K562 (cell line): ENCODE measurements around the gene LHPP. TPM values are rescaled to one million over a fixed set of nuclear protein-coding genes. Genes with fewer than 3 reads are reported as not detected.

Experiments used
- ATAC-seq: fragments of 200-7000 bp; cut with Tn5 transposase; 3 replicates; pipeline ENCODE4 v1.9.1; 2020; ENCODE audit warnings: moderate library complexity
- BruUV-seq: library from RNA; stranded (reverse); fragments of 400-500 nt; replicated peaks from 2 replicates; lab custom pipeline; 2021; lab: Mats Ljungman, UMichigan
- CTCF ChIA-PET: fragments of 300-600 bp; formaldehyde crosslinking; extraction: SDS; loops from one replicate; lab custom pipeline; 2021; ENCODE audit warnings: low intra/inter-chr PET ratio; lab: Yijun Ruan, JAX
- POLR2A ChIA-PET: fragments of 300-600, 350-650 bp; sonication (Branson Sonifier 250); formaldehyde crosslinking; extraction: SDS; loops from one replicate; lab custom pipeline; 2021; ENCODE audit warnings: antibody characterized with exemption, inconsistent platforms; lab: Yijun Ruan, JAX
- DNase-seq, 4 experiments: peaks; one replicate each; pipeline versions ENCODE4 v3.0.0 to v3.0.0-alpha.2; 2011 to 2018; ENCODE audit warnings: low spot score in 3 of 4, mixed read lengths in 3 of 4; ENCODE audit errors: extremely low read depth in 1 of 4
- FAIRE-seq: peaks from 2 replicates; lab custom pipeline; 2011; peaks lifted over from hg19 to GRCh38; lab: Jason Lieb, UNC
- H2AFZ ChIP-seq: 2 replicates; pipeline ENCODE4 v1.6.0; 2011; ENCODE audit warnings: low read depth, low read length, control low read depth, inconsistent platforms
- H3K27ac ChIP-seq: fragments of 200-600 bp; 3 replicates; pipeline ENCODE4 v1.8.0; 2011; ENCODE audit warnings: low read depth, mild to moderate bottlenecking, control low read depth, inconsistent platforms, low read length, moderate library complexity, mixed read lengths; ENCODE audit errors: extremely low read depth
- H3K27me3 ChIP-seq, 2 experiments: fragments of 300-600 bp in 1 of 2; 2 replicates in 1 of 2; 3 replicates in 1 of 2; pipeline versions ENCODE4 v1.6.0 to v1.8.0; 2011; ENCODE audit warnings: inconsistent platforms in 2 of 2, low read length in 2 of 2, mild to moderate bottlenecking in 1 of 2, mixed read lengths in 1 of 2, moderate library complexity in 1 of 2; ENCODE audit not compliant: control insufficient read depth in 2 of 2, insufficient read depth in 2 of 2
- H3K36me3 ChIP-seq: fragments of 300-600 bp; 3 replicates; pipeline ENCODE4 v1.8.0; 2011; ENCODE audit warnings: mild to moderate bottlenecking, low read length, inconsistent platforms; ENCODE audit not compliant: control insufficient read depth, insufficient read depth
- H3K4me1 ChIP-seq, 2 experiments: fragments of 200-600 bp in 1 of 2; replicated peaks in 1 of 2; 2 replicates in 1 of 2; 3 replicates in 1 of 2; pipeline versions ENCODE4 v1.5.1 to v1.8.0; 2011; ENCODE audit warnings: inconsistent platforms in 2 of 2, low read length in 2 of 2, mild to moderate bottlenecking in 1 of 2, mixed read lengths in 1 of 2, moderate library complexity in 1 of 2; ENCODE audit not compliant: control insufficient read depth in 2 of 2, insufficient read depth in 2 of 2
- H3K4me2 ChIP-seq: 2 replicates; pipeline ENCODE4 v1.6.1; 2011; ENCODE audit warnings: low read length, control low read depth, inconsistent platforms, mixed read lengths; ENCODE audit not compliant: insufficient read depth
- H3K4me3 ChIP-seq: fragments of 200-600 bp; sonication (generic), shearing (Covaris generic); 2 replicates; pipeline ENCODE4 v1.5.1; 2016; ENCODE audit warnings: control low read depth, inconsistent platforms
- H3K79me2 ChIP-seq: fragments of 200-600 bp; 3 replicates; pipeline ENCODE4 v1.8.0; 2011; ENCODE audit warnings: low read length, inconsistent platforms; ENCODE audit not compliant: control insufficient read depth, insufficient read depth
- H3K9ac ChIP-seq, 2 experiments: 2 replicates each; pipeline versions ENCODE4 v1.6.0 to v1.6.1; 2011; ENCODE audit warnings: low read depth in 2 of 2, low read length in 2 of 2, control low read depth in 1 of 2, inconsistent platforms in 1 of 2, mild to moderate bottlenecking in 1 of 2, mixed read lengths in 1 of 2; ENCODE audit not compliant: insufficient read depth in 1 of 2
- H3K9me1 ChIP-seq: one replicate; pipeline ENCODE4 v1.6.0; 2011; ENCODE audit warnings: inconsistent platforms, mild to moderate bottlenecking, low read length, moderate library complexity; ENCODE audit not compliant: control insufficient read depth, insufficient read depth
- H3K9me3 ChIP-seq: replicated peaks from 2 replicates; pipeline ENCODE4 v1.5.1; 2011; ENCODE audit warnings: low read depth, low read length, inconsistent platforms; ENCODE audit not compliant: control insufficient read depth, insufficient read depth
- H4K20me1 ChIP-seq: replicated peaks from 2 replicates; pipeline ENCODE4 v1.6.1; 2011; ENCODE audit warnings: low read length, inconsistent platforms, mixed read lengths; ENCODE audit not compliant: control insufficient read depth, insufficient read depth
- CREB3L1 ChIP-seq: fragments of 450-650 bp; IDR thresholded peaks from 2 replicates; pipeline ENCODE4 v1.6.1; 2014; ENCODE audit warnings: low read depth, mild to moderate bottlenecking, moderate library complexity, borderline replicate concordance
- CXXC5 ChIP-seq: fragments of 250-450 bp; sonication (Bioruptor Pico); IDR thresholded peaks from 2 replicates; pipeline ENCODE4 v1.8.0; 2022; ENCODE audit warnings: inconsistent platforms, mild to moderate bottlenecking, moderate library complexity
- ELF4 ChIP-seq: fragments of 450-650 bp; formaldehyde crosslinking; IDR thresholded peaks from 2 replicates; pipeline ENCODE4 v1.4.0; 2022; ENCODE audit warnings: missing genetic modification characterization
- EP300 ChIP-seq: IDR thresholded peaks from 2 replicates; pipeline ENCODE4 v1.6.1; 2012; ENCODE audit warnings: low read length, improper control_type of control experiment
- ETS1 ChIP-seq: conservative IDR thresholded peaks from 2 replicates; pipeline ENCODE4 v1.6.1; 2011; ENCODE audit warnings: low read depth, mild to moderate bottlenecking, low read length; ENCODE audit not compliant: control insufficient read depth
- FIP1L1 ChIP-seq: fragments of 200-400 bp; formaldehyde crosslinking; IDR thresholded peaks from 2 replicates; pipeline ENCODE4 v1.6.1; 2018; ENCODE audit warnings: mild to moderate bottlenecking, low read depth, low read length; ENCODE audit not compliant: poor library complexity, severe bottlenecking
- HES1 ChIP-seq: fragments of 450-650 bp; IDR thresholded peaks from 2 replicates; pipeline ENCODE4 v1.6.1; 2016; ENCODE audit warnings: low read depth, mild to moderate bottlenecking, moderate library complexity
- HMGXB4 ChIP-seq: sonication (generic); formaldehyde crosslinking; IDR thresholded peaks from 2 replicates; pipeline ENCODE4 v1.8.1; 2023; ENCODE audit warnings: mild to moderate bottlenecking, missing genetic modification reagents
- NCOA4 ChIP-seq: fragments of 450-650 bp; IDR thresholded peaks from 2 replicates; pipeline ENCODE4 v1.6.1; 2018; ENCODE audit warnings: mild to moderate bottlenecking; ENCODE audit not compliant: partially characterized antibody
- PRPF4 ChIP-seq: fragments of 200-400 bp; formaldehyde crosslinking; IDR thresholded peaks from one replicate; pipeline ENCODE4 v1.6.1; 2017; ENCODE audit warnings: low read length, low read depth, mild to moderate bottlenecking; ENCODE audit not compliant: insufficient read depth, poor library complexity, severe bottlenecking
- RFX1 ChIP-seq: fragments of 450-650 bp; IDR thresholded peaks from 2 replicates; pipeline ENCODE4 v1.6.1; 2016; ENCODE audit warnings: mild to moderate bottlenecking, moderate library complexity
- SOX6 ChIP-seq: fragments of 450-650 bp; IDR thresholded peaks from 2 replicates; pipeline ENCODE4 v1.6.1; 2014; ENCODE audit warnings: mild to moderate bottlenecking
- SRF ChIP-seq, 2 experiments: fragments of 250-450, 450-650 bp in 1 of 2; sonication (Bioruptor Pico) in 1 of 2; sonication (generic) in 1 of 2; formaldehyde crosslinking; IDR thresholded peaks; 2 replicates each; pipeline versions ENCODE4 v1.5.0 to v1.5.1; 2020 to 2022; ENCODE audit warnings: mild to moderate bottlenecking in 1 of 2, missing genetic modification reagents in 1 of 2
- ZEB2 ChIP-seq: fragments of 450-650 bp; IDR thresholded peaks from 2 replicates; pipeline ENCODE4 v1.6.1; 2016
- ZNF140 ChIP-seq: fragments of 250-450 bp; sonication (Bioruptor Pico); IDR thresholded peaks from 2 replicates; pipeline ENCODE4 v1.8.0; 2021; ENCODE audit warnings: moderate library complexity, mild to moderate bottlenecking, inconsistent platforms
- ZNF311 ChIP-seq: fragments of 250-450 bp; sonication (Bioruptor Pico); IDR thresholded peaks from 2 replicates; pipeline ENCODE4 v1.4.0; 2020; ENCODE audit warnings: mild to moderate bottlenecking, moderate library complexity
- ZNF740 ChIP-seq, 3 experiments: fragments of 200-800 bp in 1 of 3; sonication (Bioruptor generic) in 1 of 3; sonication (generic) in 1 of 3; formaldehyde crosslinking in 1 of 3; IDR thresholded peaks; 2 replicates each; pipeline versions ENCODE4 v1.6.1 to v1.8.0; 2016 to 2022; ENCODE audit warnings: mild to moderate bottlenecking in 2 of 3, missing compliant biosample characterization in 2 of 3, missing genetic modification characterization in 2 of 3, missing genetic modification reagents in 1 of 3
- WGBS: fragments of 100-300 bp; shearing (Covaris generic); methylation state at CpG from one replicate; pipeline ENCODE4 v1.1.6; 2016; ENCODE audit warnings: low coverage, mixed read lengths; ENCODE audit not compliant: insufficient coverage; ENCODE audit errors: missing lambda C conversion rate; 5-methylcytosine and 5-hydroxymethylcytosine counted together
- in situ Hi-C: fragments of 300-500 bp; cut with MboI; formaldehyde crosslinking; loops from 4 replicates; pipeline ENCODE4 v1.15.0; 2018; ENCODE audit warnings: inconsistent platforms, mixed read lengths
- intact Hi-C: fragments of 100-400 bp; cut with micrococcal nuclease; formaldehyde crosslinking; loops from 2 replicates; pipeline ENCODE4 v1.14.2; 2022
- polyA plus RNA-seq, 8 experiments: library from polyadenylated mRNA; depleted of rRNA in 4 of 8; stranded (reverse) in 5 of 8; unstranded in 3 of 8; fragments of >200 nt; fragmentation: Nextera tagmentation in 2 of 8; fragmentation: Illumina TruSeq in 1 of 8; extraction: Ambion mirVana in 2 of 8; extraction: Trizol in 1 of 8; gene quantifications; 2 replicates each; pipeline versions ENCODE4 v1.2.1 to v1.2.3, GENCODE V29; 2011 to 2014; ENCODE audit warnings: inconsistent platforms in 1 of 8, missing spikeins in 1 of 8
- total RNA-seq, 7 experiments: library from RNA; depleted of rRNA in 6 of 7; stranded (reverse); fragments of >200 nt in 6 of 7; fragmentation: Illumina TruSeq in 2 of 7; extraction: Trizol in 2 of 7; gene quantifications; 2 replicates each; pipeline versions ENCODE4 v1.2.1 to v1.2.3, GENCODE V29; 2011 to 2021; ENCODE audit warnings: low replicate concordance in 1 of 7

The LHPP gene
- total and polyA plus RNA-seq, 9 of the 15 experiments (the other 6 are each of a cell fraction or from before 2014, with no cell fraction given), result 0.34 to 7.4 (median 3.0) TPM

GRCh38 chr10:124468624-124469023, 7.0 kb downstream of the LHPP start:
- intact Hi-C loops, result loop anchor here (5.0 kb wide), 1 partner anchor 51 kb away; the partner anchor contains the start of gene OAT
- Histone ChIP-seq H3K9me3 (no peaks in the 10 kb centered on the region), H3K9ac (no peak overlapping the region; a peak in 2 of 4 replicates), H3K4me3 (no peak overlapping the region)
- POLR2A ChIA-PET, result interaction anchor here (0.6 kb wide), 1 partner anchor 1137 kb away, joined by 3 read pairs; no protein-coding TSS in a partner anchor
- ATAC-seq (no peak), DNase-seq (no peak)
- TF ChIP-seq ETS1 (no peak), FIP1L1 (no peak), CXXC5 (CRISPR knock-in tag) (no peak), RFX1 (no peak), ELF4 (CRISPR knock-in tag) (no peak), NCOA4 (no peak), ZEB2 (no peak), HES1 (no peak), EP300 (no peak), ZNF311 (CRISPR knock-in tag) (no peak), PRPF4 (no peak), ZNF740 (CRISPR knock-in tag; IDR thresholded peaks at IDR 0.05) (no peak), ZNF740 (tag; IDR thresholded peaks at IDR 0.05) (no peak), SOX6 (no peak), CREB3L1 (no peak), HMGXB4 (CRISPR knock-in tag) (no peak), ZNF140 (CRISPR knock-in tag) (no peak), SRF (CRISPR knock-in tag; IDR thresholded peaks at IDR 0.05) (no peak)
- TF ChIP-seq, all 486 proteins: peak for 0
- no peak for FAIRE-seq
- no peaks in the 10 kb centered on the region for H3K27me3 ChIP-seq
- H3K9me1 ChIP-seq, result no peaks in the 10 kb centered on the region
- H3K4me1 ChIP-seq, result peaks cover 24 to 33% of the 10 kb centered on the region in 2 experiments
- no TSS peak for BruUV-seq
- in situ Hi-C loops, result no loop called here
- WGBS, result 80% methylated on average over 7 of the region's 13 CpGs
- no peak overlapping the region for H2AFZ ChIP-seq
- no peaks in the 10 kb centered on the region for H4K20me1 ChIP-seq
- no peaks in the 10 kb centered on the region for H3K36me3 ChIP-seq
- H3K27ac ChIP-seq, result no peak overlapping the region
- H3K79me2 ChIP-seq, result peaks cover 10% of the 10 kb centered on the region; the same call in 2 of the 3 replicates
- H3K4me2 ChIP-seq, result no peak overlapping the region
- CTCF ChIA-PET, result no interaction called here
